GM13977 (cell line): ENCODE measurements around the gene INVS.

ENCODE experiments used
- DNase-seq: peaks from one replicate; pipeline ENCODE4 v3.0.0; 2012; ENCODE audit warnings: low spot score
- CTCF ChIP-seq: IDR thresholded peaks from 2 replicates; pipeline ENCODE4 v1.5.1; 2012; ENCODE audit warnings: mild to moderate bottlenecking, control low read depth; ENCODE audit not compliant: insufficient read depth; ENCODE audit errors: extremely low read depth, missing control alignments
- in situ Hi-C: fragments of 300-500 bp; cut with MboI; formaldehyde crosslinking; loops from one replicate; pipeline ENCODE4 v1.12.0; 2022; ENCODE audit warnings: low sequenced_read_pairs, low pct_unique_long_range_greater_than_20kb, mixed read lengths, inconsistent platforms; ENCODE audit not compliant: unreplicated experiment

INVS gene

DNA sequence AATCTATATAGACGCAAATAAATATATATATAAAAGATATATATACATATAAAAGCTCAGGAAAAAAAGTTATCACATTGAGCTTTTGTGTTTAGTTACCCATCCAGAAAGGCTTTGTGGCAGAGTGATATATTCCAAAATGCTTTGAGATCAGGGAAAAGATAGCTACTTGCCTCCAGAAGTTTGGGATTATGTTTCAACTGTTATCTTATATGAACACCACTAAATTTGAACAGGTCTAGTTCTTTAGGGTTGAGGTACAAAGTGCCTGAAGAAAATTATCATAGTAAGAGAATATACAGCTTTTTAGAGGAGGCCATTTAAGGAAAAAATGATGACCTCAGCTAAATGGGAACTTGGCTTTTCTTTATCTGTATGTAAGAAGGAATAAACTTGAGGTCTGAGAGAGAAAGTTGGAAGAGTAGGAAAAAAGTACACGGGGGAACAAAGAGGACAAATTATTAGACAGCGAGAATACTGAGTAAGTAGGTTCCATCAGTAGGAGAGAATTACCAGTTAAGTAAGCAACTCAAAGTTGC, 2.6 kb upstream of the INVS start:
- in situ Hi-C loops = no loop called here
- TF ChIP-seq CTCF = no peak
- DNase-seq = no peak

DNA sequence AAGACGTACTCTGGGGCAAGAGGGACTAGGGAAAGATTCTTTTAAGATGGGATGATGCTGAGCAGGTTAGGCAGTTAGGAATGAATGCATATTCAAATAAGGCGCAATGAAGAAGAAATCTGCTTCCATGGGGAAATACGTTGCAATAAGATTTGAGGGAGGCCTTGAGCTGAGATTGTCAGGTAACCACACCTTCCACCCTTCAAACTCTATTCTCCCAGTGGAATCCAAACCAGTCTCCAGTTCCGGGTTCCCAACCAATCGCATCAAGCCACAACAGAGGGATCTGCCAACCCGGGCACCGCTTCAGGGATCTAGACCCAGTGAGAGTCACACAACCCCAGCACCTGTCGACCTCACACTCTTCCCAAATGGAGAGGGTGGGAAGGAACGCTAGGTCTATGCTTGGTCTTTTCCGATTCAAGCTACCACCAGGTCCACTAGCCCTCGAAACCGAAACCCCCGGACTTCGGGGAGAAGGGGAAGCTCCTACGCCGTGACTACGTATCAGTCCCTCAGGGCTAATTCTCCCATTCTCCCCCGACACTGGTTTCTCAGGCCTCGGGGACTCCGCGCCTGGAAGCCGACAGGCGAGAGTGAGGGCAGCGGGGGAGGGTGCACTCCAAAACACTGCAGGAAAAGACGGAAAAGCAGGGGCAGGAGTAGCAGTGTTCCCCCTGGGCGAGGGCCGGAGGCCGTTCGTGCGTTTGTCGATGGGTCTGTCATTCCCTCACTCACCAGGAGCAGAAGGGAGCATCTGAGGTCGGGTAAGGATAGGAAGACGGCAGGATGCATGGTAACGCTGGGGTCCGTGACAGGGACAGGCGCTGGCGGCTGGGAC, 777 bp upstream of the INVS start:
- DNase-seq = peak; percentile 30
- in situ Hi-C loops = no loop called here
- TF ChIP-seq CTCF = no peak

DNA sequence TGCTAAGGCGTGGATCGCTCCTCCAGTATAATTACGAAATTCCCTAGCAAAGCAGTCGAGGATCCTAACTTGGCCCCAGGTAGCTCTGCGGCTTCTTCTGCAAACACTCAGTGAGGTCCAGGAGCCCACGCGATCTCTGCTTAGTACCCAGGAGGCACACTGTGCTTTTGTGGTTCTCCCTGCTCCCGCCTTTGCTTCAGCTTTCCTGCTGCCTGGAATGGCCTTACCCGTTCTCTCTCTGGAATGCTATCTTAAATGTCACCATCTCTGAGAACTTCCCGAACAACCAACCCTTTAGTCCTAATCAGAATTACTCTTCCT, 639 bp downstream of the INVS start:
- peak; percentile 19 for DNase-seq
- in situ Hi-C loops = no loop called here
- TF ChIP-seq CTCF = no peak

GRCh38 chr9:100100146-100100667, 1.2 kb downstream of the INVS start:
- in situ Hi-C loops = no loop called here
- TF ChIP-seq CTCF = no peak

GRCh38 chr9:100101608-100102007, 2.6 kb downstream of the INVS start:
- in situ Hi-C loops = no loop called here
- DNase-seq = no peak
- no peak for TF ChIP-seq CTCF

More at GRCh38 chr9:100100146-100100667, 1.2 kb downstream of the INVS start:
- no peak for DNase-seq

DNA sequence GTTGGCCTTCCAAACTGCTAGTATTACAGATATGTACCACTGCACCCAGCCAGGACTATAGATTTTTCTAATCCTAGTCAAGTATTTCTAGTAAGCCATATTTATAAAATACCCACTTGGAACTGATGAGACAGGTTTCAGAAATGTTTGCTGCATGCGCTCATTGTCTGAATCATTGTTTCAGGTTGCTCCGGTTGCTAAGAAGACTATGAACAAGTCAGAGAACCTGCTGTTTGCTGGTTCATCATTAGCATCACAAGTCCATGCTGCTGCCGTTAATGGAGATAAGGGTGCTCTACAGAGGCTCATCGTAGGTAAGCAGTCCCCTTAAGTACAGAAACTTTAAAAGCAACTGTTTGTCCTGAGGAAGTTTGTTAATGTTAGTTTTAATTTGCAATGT, 5.3 kb downstream of the INVS start:
- TF ChIP-seq CTCF = no peak
- DNase-seq = no peak
- in situ Hi-C loops = no loop called here
